Right kidney (tissue), 9 donors: ENCODE data around the gene ATP6V1B1.
A peak's percentile ranks its signal among the peaks of the same experiment; 100 is the strongest.

Source experiments
- DNase-seq: peaks from one replicate; pipeline ENCODE4 v3.0.0-alpha.2; 2016
- long read RNA-seq, 8 donors: transcript quantifications; one replicate each; lab custom pipeline, GENCODE V29; 2026

Gene ATP6V1B1
- long read RNA-seq, donor 1, transcript ATP6V1B1-201 (14 exons, 1,939 nt) = major isoform, 29 of 49 reads
- long read RNA-seq, donor 1, partial matches to known transcripts = 19 of 49 reads
- long read RNA-seq, donor 1, other reads (novel, unspliced or antisense) = 0 of 49 reads
- long read RNA-seq, donor 2, transcript ATP6V1B1-201 (14 exons, 1,939 nt) = major isoform, 7 of 7 reads
- long read RNA-seq, donor 2, partial matches to known transcripts = 0 of 7 reads
- long read RNA-seq, donor 2, other reads (novel, unspliced or antisense) = 0 of 7 reads
- long read RNA-seq, donor 3, transcript ATP6V1B1-201 (14 exons, 1,939 nt) = major isoform, 6 of 12 reads
- long read RNA-seq, donor 3, partial matches to known transcripts = 6 of 12 reads
- long read RNA-seq, donor 3, other reads (novel, unspliced or antisense) = 0 of 12 reads
- long read RNA-seq, donor 4, transcript ATP6V1B1-201 (14 exons, 1,939 nt) = major isoform, 10 of 36 reads
- long read RNA-seq, donor 4, partial matches to known transcripts = 26 of 36 reads
- long read RNA-seq, donor 4, other reads (novel, unspliced or antisense) = 0 of 36 reads
- long read RNA-seq, donor 5, transcript ATP6V1B1-201 (14 exons, 1,939 nt) = major isoform, 15 of 15 reads
- long read RNA-seq, donor 5, partial matches to known transcripts = 0 of 15 reads
- long read RNA-seq, donor 5, other reads (novel, unspliced or antisense) = 0 of 15 reads
- long read RNA-seq, donor 6, transcript ATP6V1B1-201 (14 exons, 1,939 nt) = major isoform, 9 of 17 reads
- long read RNA-seq, donor 6, partial matches to known transcripts = 8 of 17 reads
- long read RNA-seq, donor 6, other reads (novel, unspliced or antisense) = 0 of 17 reads
- long read RNA-seq, donor 7, transcript ATP6V1B1-201 (14 exons, 1,939 nt) = major isoform, 11 of 45 reads
- long read RNA-seq, donor 7, partial matches to known transcripts = 18 of 45 reads
- long read RNA-seq, donor 7, other reads (novel, unspliced or antisense) = 15 of 45 reads
- long read RNA-seq, donor 8, transcript ATP6V1B1-201 (14 exons, 1,939 nt) = major isoform, 18 of 23 reads
- long read RNA-seq, donor 8, partial matches to known transcripts = 5 of 23 reads
- long read RNA-seq, donor 8, other reads (novel, unspliced or antisense) = 0 of 23 reads

GRCh38 chr2:70935468-70936164 is at the start of gene ATP6V1B1:
TSS of gene ATP6V1B1 (plus strand) at chr2:70935900. CDS start at chr2:70935955, 55 bp downstream.
- DNase-seq = no peak

DNA sequence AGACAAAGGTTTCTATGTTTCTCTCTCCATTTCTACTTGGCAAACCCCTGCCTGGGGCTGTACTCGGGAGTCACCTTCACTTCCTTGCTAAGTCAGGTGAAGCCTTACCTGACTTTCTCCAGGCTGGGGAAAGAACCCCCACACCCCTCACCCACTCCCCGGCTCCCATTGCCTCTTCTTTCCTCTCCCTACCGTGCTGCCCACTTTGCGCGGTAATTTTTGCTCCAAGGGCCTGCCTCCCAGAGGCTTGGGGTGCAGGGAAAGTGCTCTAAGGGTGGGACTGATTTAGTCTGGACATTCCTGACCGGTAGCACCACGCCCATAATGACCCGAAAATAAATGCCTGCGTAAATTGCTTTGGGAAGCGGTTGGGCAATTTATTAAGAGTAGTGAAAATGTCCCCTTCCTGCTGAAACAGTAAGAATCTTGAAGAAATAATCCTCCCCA is 49.1 kb upstream of the ATP6V1B1 start:
- peak; percentile 41 for DNase-seq

DNA sequence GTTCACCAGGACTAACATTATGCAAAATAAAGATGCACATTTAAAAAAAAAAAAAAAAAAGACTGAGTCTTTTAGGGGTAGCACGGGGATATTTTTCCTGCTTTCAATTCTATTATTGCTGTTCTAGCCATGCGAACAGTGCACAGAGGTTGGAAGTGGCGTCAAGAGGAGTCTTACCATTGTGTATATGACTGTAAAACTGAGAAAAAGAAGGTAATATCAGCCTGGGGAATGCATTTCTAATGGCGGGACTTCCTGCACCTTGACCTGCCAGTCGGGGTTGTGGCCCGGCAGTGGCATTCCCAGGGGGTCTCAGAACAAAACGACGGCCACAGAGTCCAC is 48.5 kb upstream of the ATP6V1B1 start:
- no peak for DNase-seq

DNA sequence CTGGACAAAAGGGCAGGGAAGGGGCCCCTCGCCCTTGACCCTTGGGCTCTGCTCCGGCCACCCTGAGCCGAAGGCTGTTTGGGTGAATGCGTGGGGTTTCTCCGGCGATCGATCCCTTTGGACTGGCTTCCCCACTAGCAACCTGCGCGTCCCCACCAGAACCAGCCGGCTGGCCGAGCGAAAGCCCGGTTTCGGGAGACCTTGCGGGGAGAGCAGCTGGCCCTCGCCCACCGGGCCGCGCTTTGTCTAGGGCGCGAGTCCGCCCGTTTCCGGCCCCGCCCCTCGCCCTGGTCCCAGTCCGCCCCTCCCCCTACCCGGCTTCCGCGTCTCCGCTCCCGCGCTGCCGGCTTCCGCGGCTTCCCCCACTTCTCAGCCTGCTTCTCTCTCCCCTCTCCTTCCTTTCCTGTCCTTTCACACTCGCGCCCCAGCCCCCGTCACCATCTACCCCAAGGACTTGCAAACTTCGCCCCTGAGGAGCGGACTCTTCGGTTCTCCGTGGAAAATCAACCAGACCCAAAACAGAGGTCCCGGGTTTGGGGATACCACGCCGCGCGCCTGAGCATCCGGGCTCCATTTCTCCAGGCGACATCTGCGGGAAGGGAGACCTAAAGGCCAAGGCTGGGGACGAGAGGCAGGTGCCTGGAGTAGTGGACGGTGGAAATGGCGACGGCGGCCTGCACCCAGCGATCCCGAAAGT is 48.0 kb upstream of the ATP6V1B1 start:
- peak; percentile 64 for DNase-seq

- DNase-seq = no peak
These were observed 47.3 kb upstream of the ATP6V1B1 start for GRCh38 chr2:70888366-70888922.

DNA sequence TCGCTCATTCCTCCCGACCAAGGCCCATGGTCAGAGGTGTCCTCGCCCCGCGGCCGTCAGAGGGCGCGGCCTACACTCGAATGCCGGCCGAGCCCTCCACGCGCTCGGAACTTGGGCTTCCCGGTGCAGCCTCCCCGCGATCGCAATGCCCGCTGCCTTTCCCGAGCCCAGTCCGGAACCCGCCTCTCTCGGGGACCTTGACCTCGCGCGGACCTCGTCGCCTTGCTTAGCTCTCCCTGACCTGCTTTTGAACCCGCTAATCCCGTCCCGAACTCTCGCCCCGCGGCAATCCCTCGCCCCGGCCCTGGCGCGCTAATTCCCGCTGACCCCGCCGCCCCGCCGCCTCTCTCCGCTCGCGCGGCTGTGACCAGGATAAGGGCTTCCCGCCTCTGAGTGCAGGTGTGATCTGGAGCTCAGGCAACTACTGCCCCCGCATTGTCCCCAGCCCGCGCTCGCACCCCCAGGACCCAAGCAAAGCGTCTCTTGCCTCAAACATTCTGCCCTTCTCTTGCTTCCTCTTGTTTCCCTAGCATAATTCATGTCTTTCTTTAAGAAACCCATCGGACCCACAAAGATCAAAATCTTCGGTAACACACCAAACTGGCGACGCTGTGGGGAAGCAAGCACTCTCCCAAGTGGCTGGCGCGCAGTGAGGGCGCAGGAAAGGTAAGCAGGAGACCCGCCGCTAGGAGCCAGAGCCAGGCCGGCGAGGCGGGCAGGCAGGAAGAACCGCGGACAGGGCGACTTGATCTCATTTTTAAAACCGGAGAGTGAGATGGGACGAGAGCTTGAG is 46.6 kb upstream of the ATP6V1B1 start:
- DNase-seq = peak; percentile 64

DNA sequence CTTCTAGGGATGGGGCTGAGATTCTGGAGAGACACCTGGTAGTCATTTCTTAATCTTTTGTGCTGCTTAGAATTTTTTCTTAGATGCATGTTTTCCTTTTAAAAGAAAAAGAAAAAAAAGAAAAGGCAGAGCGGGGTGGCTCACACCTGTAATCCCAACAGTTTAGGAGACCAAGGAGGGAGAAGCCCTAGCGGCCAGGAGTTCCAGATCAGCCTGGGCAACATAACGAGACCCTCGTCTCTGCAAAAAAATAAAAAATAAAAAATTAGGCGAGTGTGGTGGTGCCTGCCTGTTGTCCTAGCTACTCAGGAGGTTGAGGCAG is 46.0 kb upstream of the ATP6V1B1 start:
- DNase-seq = no peak

DNA sequence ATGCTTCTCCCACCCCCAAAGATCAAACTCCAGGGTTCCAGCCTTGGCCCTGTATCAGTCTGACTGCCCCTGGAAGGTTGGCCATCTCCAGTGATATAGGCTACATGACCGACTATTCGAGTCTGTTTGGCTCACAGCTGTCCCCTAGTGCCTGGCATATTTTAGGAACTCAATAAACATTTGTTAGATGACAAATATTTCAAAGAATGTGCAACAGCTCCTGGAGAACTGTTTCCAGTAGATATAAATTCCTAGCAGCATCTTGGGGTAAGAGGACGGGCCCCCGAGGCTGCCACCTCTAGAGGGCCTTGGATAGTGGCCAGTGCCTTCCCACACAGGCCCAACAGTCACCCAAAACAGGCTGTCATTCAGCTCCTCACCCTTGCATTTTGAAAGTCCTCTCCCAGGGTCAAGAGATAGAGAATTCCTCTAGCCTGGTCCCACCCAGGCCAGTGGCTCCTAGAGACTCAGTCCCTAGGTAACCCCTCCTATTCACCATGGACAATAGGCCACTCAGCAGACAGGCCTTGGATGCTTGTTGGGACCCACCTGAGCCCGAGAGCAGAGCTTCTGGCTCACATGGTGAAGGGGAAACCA is 45.1 kb upstream of the ATP6V1B1 start:
- DNase-seq = peak; percentile 2

GRCh38 chr2:70891572-70892357 is 43.9 kb upstream of the ATP6V1B1 start:
- DNase-seq = no peak

DNA sequence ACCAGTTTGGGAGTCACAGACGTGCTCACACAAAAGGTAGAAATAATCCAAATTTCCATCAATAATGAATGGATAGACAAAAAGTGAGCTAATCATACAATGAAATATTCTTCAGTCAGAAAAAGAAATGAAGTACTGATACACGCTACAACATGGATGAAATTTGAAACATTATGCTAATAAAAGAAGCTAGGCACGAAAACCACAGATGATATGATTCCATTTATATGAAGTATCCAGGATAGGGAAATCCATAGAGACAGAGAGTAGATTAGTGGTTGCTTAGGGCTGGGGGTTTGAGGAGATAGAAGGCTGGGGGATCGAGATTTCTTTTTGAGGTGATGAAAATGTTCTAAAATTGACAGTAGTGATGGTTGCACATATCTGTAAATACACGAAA is 43.0 kb upstream of the ATP6V1B1 start:
- no peak for DNase-seq

- DNase-seq = no peak
These were observed 42.5 kb upstream of the ATP6V1B1 start for GRCh38 chr2:70893186-70893585.

DNA sequence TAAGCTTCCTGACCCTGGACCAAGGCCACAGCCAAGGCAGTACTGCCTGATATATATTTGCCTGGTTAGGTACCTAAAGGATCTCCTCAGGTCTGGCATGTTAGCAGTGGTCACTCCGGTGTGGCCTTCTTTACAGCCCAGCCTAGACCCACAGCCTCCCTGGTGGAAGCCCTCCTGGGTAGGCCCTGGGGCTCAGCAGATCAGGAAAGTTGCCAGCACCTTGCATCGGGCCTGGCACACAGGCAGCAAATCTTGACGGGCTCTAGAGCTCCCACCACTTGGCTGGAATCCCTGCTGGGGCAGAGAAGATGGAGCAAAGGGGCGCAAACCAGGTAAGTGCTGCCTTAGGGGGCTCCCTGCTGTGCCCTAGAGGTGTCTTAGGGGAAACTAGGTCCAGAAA is 40.9 kb upstream of the ATP6V1B1 start:
- DNase-seq = no peak

- DNase-seq = no peak
These were observed 40.5 kb upstream of the ATP6V1B1 start for GRCh38 chr2:70895249-70895648.

GRCh38 chr2:70895998-70896764 is 39.5 kb upstream of the ATP6V1B1 start:
- no peak for DNase-seq

- no peak for DNase-seq
These were observed 38.9 kb upstream of the ATP6V1B1 start for GRCh38 chr2:70896765-70897202.

GRCh38 chr2:70897203-70897976 is 38.3 kb upstream of the ATP6V1B1 start:
- no peak for DNase-seq

- peak; percentile 16 for DNase-seq
These were observed 37.8 kb upstream of the ATP6V1B1 start for GRCh38 chr2:70897977-70898226.
